Aortic smooth muscle cell (primary cell): ENCODE results near the gene ZNF14. TPM values are rescaled to one million over a fixed set of nuclear protein-coding genes. Genes with fewer than 3 reads are reported as not detected.

ENCODE experiments used
- total RNA-seq: library from RNA; depleted of rRNA; stranded (reverse); fragments of >200 nt; gene quantifications from 2 replicates; pipeline ENCODE4 v1.2.3, GENCODE V29; 2014

ZNF14 gene
- 4.7 and 5.3 TPM in 2 replicates for total RNA-seq

DNA sequence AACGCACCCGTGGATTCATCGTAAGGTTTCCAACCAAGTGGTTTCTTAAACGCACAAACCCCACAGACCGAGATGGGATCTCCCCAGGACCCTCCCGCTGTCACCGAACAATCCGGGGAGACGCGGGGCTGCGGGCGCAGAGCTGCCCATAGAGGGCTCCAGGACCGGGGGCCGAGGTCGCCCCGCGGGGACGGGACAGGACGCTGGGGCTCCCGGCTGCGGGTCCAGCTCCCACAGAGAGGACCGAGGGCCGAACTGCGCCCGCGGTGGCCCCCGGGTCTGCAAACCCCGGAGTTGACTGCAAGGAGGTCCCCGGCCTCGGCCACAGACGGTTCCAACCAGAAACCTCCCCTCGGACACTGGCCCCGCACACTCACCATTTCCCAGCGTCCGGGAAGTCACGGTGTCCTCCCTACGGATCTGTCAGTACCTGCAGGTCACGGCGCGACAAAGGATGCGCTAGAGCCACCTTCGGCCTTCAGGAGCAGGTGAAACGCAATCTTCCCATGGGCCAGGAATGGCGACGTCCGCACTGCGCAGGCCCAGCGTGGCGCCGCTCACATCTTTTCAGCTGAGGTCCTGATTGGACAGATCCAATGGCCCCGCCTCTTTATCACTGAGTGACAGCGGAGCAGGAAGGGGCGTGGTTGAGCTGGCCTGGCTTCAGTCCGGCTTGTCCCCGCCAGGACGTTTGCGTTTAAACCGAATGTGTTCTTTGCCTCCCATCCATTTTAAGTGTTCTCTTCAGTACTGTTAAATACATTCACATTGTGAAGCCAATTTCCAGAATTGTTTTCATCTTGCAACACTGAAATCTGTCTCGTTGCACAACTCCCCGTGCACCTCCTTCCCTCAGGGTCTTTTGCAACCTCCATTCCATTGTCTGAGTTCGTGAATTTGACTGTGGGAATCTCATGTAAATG, at the start of gene ZNF14:
Gene ZNF14 (minus strand): TSS at position 534 of the 923 bp plus-strand sequence. CDS start 154 bp downstream, at position 380.

GRCh38 chr19:19668230-19669012, 64.5 kb downstream of the ZNF14 start, which contains the start of gene ZNF101:
Gene ZNF101 (plus strand): TSS chr19:19668839. CDS start chr19:19668964, 125 bp downstream.

DNA sequence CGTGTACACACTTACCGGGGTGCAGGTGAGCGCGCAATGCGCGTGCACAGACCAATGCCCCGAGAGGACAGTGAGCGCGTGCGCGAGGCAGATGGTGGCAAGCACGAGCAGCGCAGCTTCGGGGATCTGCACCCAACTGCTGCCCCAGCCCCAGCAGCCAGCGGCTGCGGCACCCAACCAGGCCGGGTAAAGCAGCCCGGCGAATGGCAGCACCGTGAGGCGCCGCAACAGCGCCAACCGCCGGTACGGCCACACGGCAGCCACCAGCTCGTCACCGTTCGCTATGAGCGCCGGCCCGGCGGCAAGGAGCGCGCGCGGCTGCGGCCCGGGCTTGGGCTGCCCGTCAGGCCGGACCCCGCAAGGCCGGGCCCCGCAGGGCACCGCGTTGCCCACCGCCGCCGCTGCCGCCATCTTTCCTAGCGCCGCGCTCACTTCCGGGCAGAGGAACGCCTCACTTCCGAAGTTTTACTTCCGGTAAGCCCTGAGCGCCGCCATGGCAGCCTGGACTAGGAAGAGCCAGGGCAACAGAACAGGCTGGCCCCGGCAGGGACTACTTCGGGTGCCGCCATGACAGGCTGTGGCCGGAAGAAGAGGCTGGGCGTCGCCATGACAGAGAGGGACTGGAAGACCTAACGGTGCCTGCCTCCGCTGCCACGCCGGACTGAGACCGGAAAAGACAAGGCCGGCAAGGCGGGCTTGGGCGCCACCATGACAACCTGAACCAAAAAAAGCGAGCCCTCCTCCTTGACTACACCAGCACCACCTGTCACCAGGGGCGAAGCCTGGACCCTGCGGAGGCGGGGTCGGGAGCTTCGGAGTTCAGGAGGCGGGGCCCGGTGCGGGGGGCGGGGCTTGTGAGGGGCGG, 69.4 kb downstream of the ZNF14 start, which contains the start of gene ATP13A1:
Gene ATP13A1 (minus strand): TSS at position 421 of the 865 bp plus-strand sequence. CDS start 10 bp downstream, at position 411.

Other genes with a start within 250 kb of the ZNF14 start
- gene TSSK6, start 217.6 kb downstream of the ZNF14 start, total RNA-seq: 1.1 and 1.5 TPM in 2 replicates
- gene NDUFA13, start 216.9 kb downstream of the ZNF14 start, total RNA-seq: 312 and 424 TPM in 2 replicates
- gene YJEFN3, start 204.2 kb downstream of the ZNF14 start, total RNA-seq: 0.13 and 0.44 TPM in 2 replicates
- gene CILP2, start 194.8 kb downstream of the ZNF14 start, total RNA-seq: under 0.01 TPM in 2 replicates
- gene PBX4, start 114.4 kb downstream of the ZNF14 start, total RNA-seq: 0.26 TPM in 1 of 2 replicates, not detected in the other
- gene LPAR2, start 104.9 kb downstream of the ZNF14 start, total RNA-seq: 0.13 and 0.37 TPM in 2 replicates
- gene GMIP, start 89.5 kb downstream of the ZNF14 start, total RNA-seq: 2.5 and 2.8 TPM in 2 replicates
- gene ATP13A1, start 69.4 kb downstream of the ZNF14 start, total RNA-seq: 23.8 and 27.3 TPM in 2 replicates
- 5.4 and 6.3 TPM in 2 replicates for gene ZNF101, start 64.3 kb downstream of the ZNF14 start, total RNA-seq
- gene ZNF506, start 88.6 kb upstream of the ZNF14 start, total RNA-seq: 9.2 and 9.9 TPM in 2 replicates
- 2.2 and 2.9 TPM in 2 replicates for gene ZNF253, start 132.8 kb upstream of the ZNF14 start, total RNA-seq
- 1.8 and 2.0 TPM in 2 replicates for gene ZNF93, start 167.8 kb upstream of the ZNF14 start, total RNA-seq